ENCODE results near the gene SGMS2.

- TF ChIP-seq CTCF (IDR thresholded peaks at IDR 0.05) (no peak), NFYB (CRISPR knock-in tag; conservative IDR thresholded peaks at IDR 0.05; ENCODE audit: low read depth) (no peak), FOXK1 (CRISPR knock-in tag; IDR thresholded peaks at IDR 0.05) (no peak), NR3C1 (CRISPR knock-in tag; conservative IDR thresholded peaks at IDR 0.05; ENCODE audit: low read depth) (no peak), STAT6 (CRISPR knock-in tag; conservative IDR thresholded peaks at IDR 0.05; ENCODE audit: low read depth) (no peak), KAT7 (CRISPR knock-in tag; IDR thresholded peaks at IDR 0.05; ENCODE audit: borderline replicate concordance) (no peak), ESRRA (CRISPR knock-in tag; IDR thresholded peaks at IDR 0.05; ENCODE audit: borderline replicate concordance) (no peak), CREB1 (CRISPR knock-in tag; IDR thresholded peaks at IDR 0.05) (no peak), NR1H2 (CRISPR knock-in tag; IDR thresholded peaks at IDR 0.05) (no peak), ZNF232 (CRISPR knock-in tag; IDR thresholded peaks at IDR 0.05) (no peak), ATF3 (CRISPR knock-in tag; conservative IDR thresholded peaks at IDR 0.05) (no peak), MXD4 (CRISPR knock-in tag; IDR thresholded peaks at IDR 0.05; ENCODE audit: borderline replicate concordance) (no peak), SP1 (CRISPR knock-in tag; conservative IDR thresholded peaks at IDR 0.05) (no peak)
These were observed 46.8 kb upstream of the SGMS2 start for GRCh38 chr4:107777890-107778289.
